H1 (cell line): ENCODE data around the gene UBR7. TPM values are rescaled to one million over a fixed set of nuclear protein-coding genes. Genes with fewer than 3 reads are reported as not detected.

ENCODE experiments used
- CTCF ChIA-PET: fragments of 300-600 bp; sonication (Branson Sonifier 250); formaldehyde crosslinking; loops from one replicate; lab custom pipeline; 2021; ENCODE audit not compliant: partially characterized antibody; lab: Charles Lee
- POLR2A ChIA-PET: fragments of 300-600 bp; sonication (Branson Sonifier 250); formaldehyde crosslinking; loops from one replicate; lab custom pipeline; 2021; ENCODE audit warnings: inconsistent platforms; ENCODE audit not compliant: partially characterized antibody; lab: Charles Lee
- DNase-seq, 2 experiments: peaks; one replicate each; pipeline versions ENCODE4 v3.0.0 to v3.0.0-alpha.2; 2010 to 2022; ENCODE audit warnings: low spot score in 2 of 2, low read depth in 1 of 2, mixed read lengths in 1 of 2
- FAIRE-seq: peaks from 2 replicates; lab custom pipeline; 2011; peaks lifted over from hg19 to GRCh38; lab: Jason Lieb, UNC
- H2AFZ ChIP-seq: 2 replicates; pipeline ENCODE4 v1.8.1; 2012; ENCODE audit warnings: low read length, inconsistent platforms
- H2AK5ac ChIP-seq: 2 replicates; pipeline ENCODE4 v1.6.1; 2013; ENCODE audit warnings: low read depth, low read length
- H2BK120ac ChIP-seq: replicated peaks from 2 replicates; pipeline ENCODE3; 2013; ENCODE audit warnings: low read depth, low read length, inconsistent platforms
- H2BK12ac ChIP-seq: 2 replicates; pipeline ENCODE4 v1.6.1; 2013; ENCODE audit warnings: low read depth, low read length
- H2BK15ac ChIP-seq: 2 replicates; pipeline ENCODE4 v1.6.1; 2013; ENCODE audit warnings: low read length
- H2BK20ac ChIP-seq: 2 replicates; pipeline ENCODE4 v1.6.1; 2013; ENCODE audit warnings: low read length
- H2BK5ac ChIP-seq: 2 replicates; pipeline ENCODE4 v1.6.1; 2013; ENCODE audit warnings: low read depth, low read length
- H3K14ac ChIP-seq: 2 replicates; pipeline ENCODE4 v1.6.1; 2013; ENCODE audit warnings: inconsistent platforms; ENCODE audit not compliant: insufficient read length
- H3K18ac ChIP-seq: 2 replicates; pipeline ENCODE4 v1.6.1; 2013; ENCODE audit warnings: low read length; ENCODE audit errors: extremely low read depth
- H3K23ac ChIP-seq: 2 replicates; pipeline ENCODE4 v1.6.1; 2013; ENCODE audit warnings: inconsistent platforms; ENCODE audit not compliant: insufficient read length
- H3K23me2 ChIP-seq: 2 replicates; pipeline ENCODE4 v1.6.1; 2013; ENCODE audit warnings: low read depth, low read length
- H3K27ac ChIP-seq: 2 replicates; pipeline ENCODE4 v1.6.1; 2011; ENCODE audit warnings: low read depth, low read length, inconsistent platforms
- H3K27me3 ChIP-seq, 4 experiments: replicated peaks in 1 of 4; 1 replicate in 1 of 4; 2 replicates in 3 of 4; pipeline versions ENCODE4 v1.6.1 to v1.8.1; 2011 to 2013; ENCODE audit warnings: low read length in 3 of 4, mild to moderate bottlenecking in 3 of 4, inconsistent platforms in 2 of 4, mixed read lengths in 2 of 4, moderate library complexity in 1 of 4; ENCODE audit not compliant: control insufficient read depth in 3 of 4, insufficient read depth in 3 of 4; ENCODE audit errors: extremely low read depth in 1 of 4
- H3K36me3 ChIP-seq, 4 experiments: 2 replicates each; pipeline versions ENCODE4 v1.6.1 to v1.8.1; 2011 to 2013; ENCODE audit warnings: mild to moderate bottlenecking in 4 of 4, low read length in 3 of 4, moderate library complexity in 2 of 4, control low read depth in 1 of 4, inconsistent platforms in 1 of 4; ENCODE audit not compliant: insufficient read depth in 4 of 4, control insufficient read depth in 2 of 4
- H3K4ac ChIP-seq: replicated peaks from 2 replicates; pipeline ENCODE3; 2013; ENCODE audit warnings: low read length, low read depth, mixed read lengths, inconsistent platforms; ENCODE audit not compliant: insufficient read length
- H3K4me1 ChIP-seq, 4 experiments: replicated peaks in 1 of 4; 1 replicate in 1 of 4; 2 replicates in 3 of 4; pipeline versions ENCODE4 v1.6.1 to v1.8.1; 2011 to 2013; ENCODE audit warnings: low read length in 3 of 4, inconsistent platforms in 2 of 4, mixed read lengths in 1 of 4; ENCODE audit not compliant: insufficient read depth in 4 of 4, control insufficient read depth in 3 of 4
- H3K4me2 ChIP-seq, 2 experiments: 2 replicates each; pipeline versions ENCODE4 v1.6.1 to v1.8.1; 2011 to 2013; ENCODE audit warnings: low read depth in 2 of 2, low read length in 2 of 2, control low read depth in 1 of 2, inconsistent platforms in 1 of 2, mild to moderate bottlenecking in 1 of 2; ENCODE audit not compliant: insufficient read depth in 1 of 2
- H3K4me3 ChIP-seq, 4 experiments: fragments of 200-600, 300-600 bp in 1 of 4; sonication (generic), shearing (Covaris generic), sonication (Bioruptor Twin) in 1 of 4; 2 replicates each; pipeline versions ENCODE4 v1.5.1 to v1.8.1; 2011 to 2016; ENCODE audit warnings: low read length in 4 of 4, low read depth in 3 of 4, control low read depth in 2 of 4, inconsistent platforms in 2 of 4, mild to moderate bottlenecking in 2 of 4, mixed read lengths in 1 of 4, moderate library complexity in 1 of 4; ENCODE audit not compliant: insufficient read depth in 2 of 4; ENCODE audit errors: extremely low read depth in 1 of 4
- H3K56ac ChIP-seq: replicated peaks from 2 replicates; pipeline ENCODE3; 2013; ENCODE audit warnings: low read depth, mild to moderate bottlenecking, mixed read lengths, low read length, inconsistent platforms; ENCODE audit not compliant: insufficient read length
- H3K79me1 ChIP-seq: 2 replicates; pipeline ENCODE4 v1.6.1; 2013; ENCODE audit warnings: low read depth, low read length, control low read depth
- H3K79me2 ChIP-seq, 2 experiments: 2 replicates each; pipeline versions ENCODE4 v1.6.1 to v1.8.1; 2012 to 2013; ENCODE audit warnings: low read length in 2 of 2, mild to moderate bottlenecking in 2 of 2, inconsistent platforms in 1 of 2; ENCODE audit not compliant: insufficient read depth in 2 of 2, control insufficient read depth in 1 of 2
- H3K9ac ChIP-seq, 4 experiments: replicated peaks in 1 of 4; 1 replicate in 1 of 4; 2 replicates in 3 of 4; pipeline versions ENCODE4 v1.6.1 to v1.8.1; 2011 to 2013; ENCODE audit warnings: low read depth in 3 of 4, low read length in 3 of 4, control low read depth in 2 of 4, mild to moderate bottlenecking in 2 of 4, moderate library complexity in 2 of 4, inconsistent platforms in 1 of 4; ENCODE audit errors: extremely low read depth in 1 of 4
- H3K9me3 ChIP-seq, 2 experiments: 2 replicates each; pipeline versions ENCODE4 v1.6.1 to v1.8.1; 2012 to 2013; ENCODE audit warnings: mild to moderate bottlenecking in 2 of 2, moderate library complexity in 2 of 2, control low read depth in 1 of 2, inconsistent platforms in 1 of 2, low read depth in 1 of 2, low read length in 1 of 2, mixed read lengths in 1 of 2; ENCODE audit not compliant: insufficient read depth in 2 of 2
- H4K20me1 ChIP-seq, 2 experiments: replicated peaks in 1 of 2; 2 replicates each; pipeline versions ENCODE3 to v1.8.1; 2011 to 2013; ENCODE audit warnings: inconsistent platforms in 2 of 2, low read length in 2 of 2, mild to moderate bottlenecking in 1 of 2; ENCODE audit not compliant: insufficient read depth in 2 of 2, control insufficient read depth in 1 of 2
- H4K5ac ChIP-seq: 2 replicates; pipeline ENCODE4 v1.6.1; 2013; ENCODE audit warnings: low read length, low read depth, mixed read lengths, inconsistent platforms; ENCODE audit not compliant: insufficient read length
- H4K8ac ChIP-seq: 2 replicates; pipeline ENCODE4 v1.8.0; 2013; ENCODE audit warnings: mild to moderate bottlenecking, moderate library complexity, low read length, inconsistent platforms; ENCODE audit not compliant: insufficient read depth; ENCODE audit errors: extremely low read depth
- H4K91ac ChIP-seq: replicated peaks from 2 replicates; pipeline ENCODE3; 2013; ENCODE audit warnings: low read length, mixed read lengths, inconsistent platforms; ENCODE audit not compliant: insufficient read length
- ASH2L ChIP-seq: fragments of 200-600, 300-600 bp; sonication (generic); IDR thresholded peaks from one replicate; pipeline ENCODE4 v1.7.1; 2017; ENCODE audit warnings: low read length
- CBX8 ChIP-seq: fragments of 300-800, 300-1000 bp; sonication (generic); IDR thresholded peaks from 2 replicates; pipeline ENCODE4 v1.7.1; 2016; ENCODE audit warnings: low read depth, low read length, borderline replicate concordance
- CEBPB ChIP-seq: IDR thresholded peaks from 2 replicates; pipeline ENCODE4 v1.6.1; 2012; ENCODE audit warnings: low read depth, low read length
- EP300 ChIP-seq, 2 experiments: IDR thresholded peaks; 1 replicate in 1 of 2; 2 replicates in 1 of 2; pipeline ENCODE4 v1.6.1; 2011 to 2012; ENCODE audit warnings: low read depth in 2 of 2, low read length in 2 of 2, mild to moderate bottlenecking in 2 of 2, borderline replicate concordance in 1 of 2, inconsistent platforms in 1 of 2, moderate library complexity in 1 of 2
- GTF2F1 ChIP-seq: IDR thresholded peaks from 2 replicates; pipeline ENCODE4 v1.6.1; 2012; ENCODE audit warnings: low read depth, low read length, improper control_type of control experiment, borderline replicate concordance
- HDAC2 ChIP-seq, 2 experiments: fragments of 300-600 bp in 1 of 2; sonication (generic) in 1 of 2; IDR thresholded peaks; 2 replicates each; pipeline ENCODE4 v1.6.1; 2011 to 2012; ENCODE audit warnings: low read depth in 2 of 2, low read length in 2 of 2, mild to moderate bottlenecking in 2 of 2, moderate library complexity in 2 of 2, borderline replicate concordance in 1 of 2, inconsistent platforms in 1 of 2
- HDAC6 ChIP-seq: IDR thresholded peaks from one replicate; pipeline ENCODE4 v1.7.1; 2012; ENCODE audit warnings: low read depth, mild to moderate bottlenecking, inconsistent platforms, low read length, moderate library complexity
- JUND ChIP-seq: IDR thresholded peaks from 2 replicates; pipeline ENCODE4 v1.6.1; 2011; ENCODE audit warnings: mild to moderate bottlenecking, improper control_type of control experiment, low read length
- KDM5A ChIP-seq: fragments of 200-600 bp; IDR thresholded peaks from 2 replicates; pipeline ENCODE4 v1.7.1; 2012; ENCODE audit warnings: mild to moderate bottlenecking, low read length, inconsistent platforms, mixed read lengths
- MAFK ChIP-seq: IDR thresholded peaks from 2 replicates; pipeline ENCODE4 v1.6.1; 2012; ENCODE audit warnings: low read depth, mild to moderate bottlenecking, improper control_type of control experiment, low read length
- NRF1 ChIP-seq: IDR thresholded peaks from 2 replicates; pipeline ENCODE4 v1.6.1; 2011; ENCODE audit warnings: mild to moderate bottlenecking, low read depth, low read length, improper control_type of control experiment
- SP2 ChIP-seq: IDR thresholded peaks from 2 replicates; pipeline ENCODE4 v1.6.1; 2012; ENCODE audit warnings: mild to moderate bottlenecking, low read length, inconsistent platforms
- WGBS, 2 experiments: shearing (Covaris generic) in 1 of 2; methylation state at CpG; one replicate each; pipeline versions ENCODE4 v1.1.6 to v1.1.7; 2013 to 2015; ENCODE audit warnings: low lambda C conversion rate in 2 of 2, mixed read lengths in 2 of 2, inconsistent platforms in 1 of 2, low coverage in 1 of 2, missing lambda C conversion rate in 1 of 2; ENCODE audit not compliant: insufficient replicate concordance in 2 of 2, insufficient coverage in 1 of 2, insufficient read length in 1 of 2; ENCODE audit errors: extremely low coverage in 1 of 2, missing lambda C conversion rate in 1 of 2; 5-methylcytosine and 5-hydroxymethylcytosine counted together
- polyA plus RNA-seq, 7 experiments: library from polyadenylated mRNA; depleted of rRNA in 3 of 7; stranded (reverse) in 5 of 7; unstranded in 2 of 7; fragments of >200 nt in 5 of 7; fragments of 200-250 nt in 2 of 7; gene quantifications; 1 replicate in 5 of 7; 2 replicates in 1 of 7; 4 replicates in 1 of 7; pipeline versions ENCODE4 v1.2.1 to v1.2.3, GENCODE V29; 2011 to 2013; ENCODE audit warnings: missing spikeins in 2 of 7, mixed read lengths in 2 of 7
- total RNA-seq: library from RNA; stranded (reverse); fragmentation: NEBNext Ultra II Directional; extraction: Animal tissue kit (Norgen Biotek cat#: 25700); gene quantifications from 2 replicates; pipeline ENCODE4 v1.2.1, GENCODE V29; 2021
- TF ChIP-seq, protein P1 (sequence below): IDR thresholded peaks from 2 replicates; pipeline ENCODE4 v1.6.1; 2011; ENCODE audit warnings: low read depth, mild to moderate bottlenecking, low read length; ENCODE audit not compliant: insufficient read depth

Gene UBR7
- total and polyA plus RNA-seq, 2 of the 8 experiments (the other 6 are each of a cell fraction or from before 2014, with no cell fraction given), result 20.1 to 28.4 TPM

DNA sequence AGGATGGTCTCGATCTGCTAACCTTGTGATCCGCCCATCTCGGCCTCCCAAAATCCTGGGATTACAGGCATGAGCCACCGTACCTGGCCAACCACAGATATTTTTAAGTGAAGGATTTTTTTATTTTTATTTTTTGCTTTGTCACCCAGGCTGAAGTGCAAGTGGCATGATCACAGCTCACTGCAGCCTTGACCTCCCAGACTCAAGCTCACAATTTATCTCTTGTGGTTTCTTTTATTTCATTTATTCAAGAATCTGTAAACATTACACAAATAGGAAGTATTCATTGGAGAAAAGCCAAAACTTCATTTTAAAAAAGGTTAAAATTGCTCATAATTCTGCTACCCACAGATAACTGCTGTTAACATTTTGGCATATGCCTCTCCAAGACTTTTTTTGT, 35.7 kb upstream of the UBR7 start:
- H2AK5ac ChIP-seq, result no peak overlapping the region
- H3K14ac ChIP-seq, result no peak overlapping the region
- no peak overlapping the region for H3K18ac ChIP-seq
- H3K9ac ChIP-seq, result no peak overlapping the region
- H3K27ac ChIP-seq, result no peak overlapping the region
- no peak overlapping the region for H4K5ac ChIP-seq
- no peak for FAIRE-seq
- no peak overlapping the region for H2BK20ac ChIP-seq
- 100% methylated on average over 4 of the region's 4 CpGs; no CpG with 5 or more reads in 1 of the 2 experiments for WGBS, 2 experiments
- H2BK15ac ChIP-seq, result no peak overlapping the region
- H2BK12ac ChIP-seq, result no peak overlapping the region
- TF ChIP-seq CBX8 (no peak), CEBPB (no peak), GTF2F1 (no peak), JUND (no peak), HDAC6 (no peak), MAFK (no peak), ASH2L (no peak), NRF1 (no peak), SP2 (no peak), KDM5A (no peak), HDAC2 (IDR thresholded peaks at IDR 0.05; ENCODE audit: borderline replicate concordance in 1 of 2, low read depth in 2 of 2, low read length in 2 of 2) (no peak), EP300 (IDR thresholded peaks at IDR 0.05; ENCODE audit: borderline replicate concordance in 1 of 2, low read depth in 2 of 2, low read length in 2 of 2) (no peak)
- TF ChIP-seq, protein P1, sequence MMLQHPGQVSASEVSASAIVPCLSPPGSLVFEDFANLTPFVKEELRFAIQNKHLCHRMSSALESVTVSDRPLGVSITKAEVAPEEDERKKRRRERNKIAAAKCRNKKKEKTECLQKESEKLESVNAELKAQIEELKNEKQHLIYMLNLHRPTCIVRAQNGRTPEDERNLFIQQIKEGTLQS, result no peak
- H3K4ac ChIP-seq, result no peak overlapping the region
- H2BK120ac ChIP-seq, result no peak overlapping the region
- peaks cover 0 to 1% of the 10 kb centered on the region in 2 experiments for H4K20me1 ChIP-seq
- H3K27me3 ChIP-seq, result no peaks in the 10 kb centered on the region; a peak in 1 of 7 replicates
- no peak overlapping the region for H2BK5ac ChIP-seq
- no peak overlapping the region for H3K56ac ChIP-seq
- ChIA-PET CTCF (interaction anchor here (11.0 kb wide), 1 partner anchor 11 kb away, joined by 48 read pairs; no protein-coding TSS in a partner anchor), POLR2A (no interaction called here)
- no peaks in the 10 kb centered on the region; a peak in 1 of 4 replicates for H3K9me3 ChIP-seq
- no peak overlapping the region for H4K91ac ChIP-seq
- H3K23ac ChIP-seq, result no peak overlapping the region
- H3K79me2 ChIP-seq, result no peaks in the 10 kb centered on the region
- no peaks in the 10 kb centered on the region for H3K79me1 ChIP-seq
- H2AFZ ChIP-seq, result no peak overlapping the region
- no peaks in the 10 kb centered on the region for H3K23me2 ChIP-seq
- H3K4me3 ChIP-seq, result no peak overlapping the region
- no peaks in the 10 kb centered on the region for H3K36me3 ChIP-seq
- no peaks in the 10 kb centered on the region for H3K4me1 ChIP-seq
- no peak for DNase-seq
- H4K8ac ChIP-seq, result no peak overlapping the region
- H3K4me2 ChIP-seq, result no peak overlapping the region
